H1 (cell line): ENCODE measurements around the gene PPIC. TPM values are rescaled to one million over a fixed set of nuclear protein-coding genes. Genes with fewer than 3 reads are reported as not detected.

Source experiments
- EP300 ChIP-seq, 2 experiments: IDR thresholded peaks; 1 replicate in 1 of 2; 2 replicates in 1 of 2; pipeline ENCODE4 v1.6.1; 2011 to 2012; ENCODE audit warnings: low read depth in 2 of 2, low read length in 2 of 2, mild to moderate bottlenecking in 2 of 2, borderline replicate concordance in 1 of 2, inconsistent platforms in 1 of 2, moderate library complexity in 1 of 2
- polyA plus RNA-seq, 7 experiments: library from polyadenylated mRNA; depleted of rRNA in 3 of 7; stranded (reverse) in 5 of 7; unstranded in 2 of 7; fragments of >200 nt in 5 of 7; fragments of 200-250 nt in 2 of 7; gene quantifications; 1 replicate in 5 of 7; 2 replicates in 1 of 7; 4 replicates in 1 of 7; pipeline versions ENCODE4 v1.2.1 to v1.2.3, GENCODE V29; 2011 to 2013; ENCODE audit warnings: missing spikeins in 2 of 7, mixed read lengths in 2 of 7
- total RNA-seq: library from RNA; stranded (reverse); fragmentation: NEBNext Ultra II Directional; extraction: Animal tissue kit (Norgen Biotek cat#: 25700); gene quantifications from 2 replicates; pipeline ENCODE4 v1.2.1, GENCODE V29; 2021

Gene PPIC
- total and polyA plus RNA-seq, 2 of the 8 experiments (the other 6 are each of a cell fraction or from before 2014, with no cell fraction given): 8.5 to 10.4 TPM

GRCh38 chr5:122982376-122982775 is 54.1 kb downstream of the PPIC start (continued):
- no peak for TF ChIP-seq EP300 (IDR thresholded peaks at IDR 0.05; ENCODE audit: borderline replicate concordance in 1 of 2, low read depth in 2 of 2, low read length in 2 of 2)
